ENCODE measurements around the gene IARS1.

DNA sequence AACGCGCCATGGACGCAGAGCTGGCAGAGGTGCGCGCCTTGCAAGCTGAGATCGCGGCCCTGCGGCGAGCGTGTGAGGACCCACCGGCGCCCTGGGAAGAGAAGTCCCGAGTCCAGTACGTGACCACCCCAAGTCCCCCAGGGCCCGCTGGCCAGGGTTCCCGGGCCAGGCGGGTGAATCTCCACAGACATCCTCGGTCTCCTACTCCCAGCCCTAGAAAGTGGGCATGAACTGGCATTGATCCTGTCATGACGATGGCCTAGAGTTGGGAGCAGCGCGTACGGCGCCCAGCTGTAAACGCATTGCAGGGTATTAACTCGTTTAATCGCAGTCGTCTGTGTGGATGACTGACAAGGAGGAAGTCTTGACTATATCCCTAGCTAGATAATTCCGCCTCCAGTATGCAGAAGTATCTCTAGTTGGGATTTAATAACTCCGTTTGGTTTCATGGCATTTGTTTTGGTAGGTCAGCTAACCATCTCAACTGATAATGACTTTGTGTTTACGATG, 32.5 kb upstream of the IARS1 start:
- TF ChIP-seq CEBPB (IDR thresholded peaks at IDR 0.05; ENCODE audit: borderline replicate concordance, low read depth, low read length) (no peak), YEATS4 (CRISPR knock-in tag; IDR thresholded peaks at IDR 0.05; ENCODE audit: borderline replicate concordance) (no peak), NR2F6 (IDR thresholded peaks at IDR 0.05) (no peak), NR2F6 (CRISPR knock-in tag; IDR thresholded peaks at IDR 0.05) (no peak)
- TF ChIP-seq, protein P1, sequence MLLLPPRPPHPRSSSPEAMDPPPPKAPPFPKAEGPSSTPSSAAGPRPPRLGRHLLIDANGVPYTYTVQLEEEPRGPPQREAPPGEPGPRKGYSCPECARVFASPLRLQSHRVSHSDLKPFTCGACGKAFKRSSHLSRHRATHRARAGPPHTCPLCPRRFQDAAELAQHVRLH (CRISPR knock-in tag; IDR thresholded peaks at IDR 0.05; ENCODE audit: borderline replicate concordance, low read depth): no peak
- TF ChIP-seq, protein P2, sequence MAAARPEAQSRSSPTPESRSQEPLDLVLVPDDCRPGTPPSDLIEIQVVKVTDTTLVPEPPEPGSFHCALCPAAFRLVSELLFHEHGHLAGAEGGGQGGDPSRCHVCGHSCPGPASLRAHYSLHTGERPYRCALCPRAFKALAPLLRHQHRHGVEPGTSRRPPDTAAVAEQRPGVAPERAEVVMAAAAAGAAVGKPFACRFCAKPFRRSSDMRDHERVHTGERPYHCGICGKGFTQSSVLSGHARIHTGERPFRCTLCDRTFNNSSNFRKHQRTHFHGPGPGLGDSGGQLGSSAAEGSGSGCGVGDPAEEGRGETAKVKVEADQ (CRISPR knock-in tag; IDR thresholded peaks at IDR 0.05; ENCODE audit: borderline replicate concordance): no peak
